GM18907 (cell line): ENCODE data around the gene GLO1.

ENCODE experiments used
- ATAC-seq: cut with Tn5 transposase; IDR thresholded peaks from one replicate; pipeline ENCODE4 v1.9.1; 2021; ENCODE audit warnings: mild to moderate bottlenecking, moderate library complexity; ENCODE audit not compliant: unreplicated experiment

The GLO1 gene

DNA sequence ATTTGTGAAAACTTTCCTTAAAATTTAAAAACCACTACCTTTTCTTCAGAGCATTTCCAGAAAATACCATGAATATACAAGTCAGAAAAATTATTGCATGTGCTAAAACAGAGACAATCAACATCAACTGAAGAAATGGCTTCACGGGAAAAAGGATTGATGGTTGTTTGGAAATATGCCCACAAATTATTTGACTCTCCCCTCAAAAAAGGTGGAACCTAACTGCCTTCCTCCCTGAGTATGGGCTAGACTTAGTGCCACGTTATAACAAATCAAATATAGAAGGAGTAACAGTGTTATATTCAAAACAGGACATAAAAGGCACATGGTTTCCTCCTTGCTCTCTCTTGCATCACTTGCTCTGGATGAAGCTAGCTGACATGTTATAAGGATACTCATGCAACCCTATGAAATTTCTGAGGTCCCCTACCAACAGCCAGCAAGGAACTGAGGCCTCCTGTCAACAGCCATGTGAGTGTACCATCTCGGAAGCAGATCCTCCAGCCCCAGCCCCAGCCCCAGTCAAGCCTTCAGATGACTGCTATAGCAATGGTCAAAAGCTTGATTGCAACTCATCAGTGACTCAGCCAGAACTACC lies 71.7 kb downstream of the GLO1 start:
- ATAC-seq: no peak
